GM19035 (cell line): ENCODE results near the gene TOMT.
"Not testable (repeated sequence)": the region's sequence is repeated elsewhere in the genome, so short reads cannot be mapped to it uniquely, and the experiment has no call there.

Source experiments
- ATAC-seq: cut with Tn5 transposase; IDR thresholded peaks from one replicate; pipeline ENCODE4 v1.9.1; 2021; ENCODE audit not compliant: unreplicated experiment

Gene TOMT

GRCh38 chr11:72123117-72123653 is 17.5 kb downstream of the TOMT start:
- ATAC-seq: no peak

- ATAC-seq: no peak
These were observed 18.3 kb downstream of the TOMT start for GRCh38 chr11:72124046-72124445.

- ATAC-seq: no peak
These were observed 20.2 kb downstream of the TOMT start for GRCh38 chr11:72125956-72126355.

- no peak for ATAC-seq
These were observed 22.2 kb downstream of the TOMT start for GRCh38 chr11:72127923-72128322.

- ATAC-seq: no peak
These were observed 23.7 kb downstream of the TOMT start for GRCh38 chr11:72129381-72129780.

GRCh38 chr11:72132646-72133045 is 26.9 kb downstream of the TOMT start:
- no peak for ATAC-seq

- ATAC-seq: not testable (repeated sequence)
These were observed 29.7 kb downstream of the TOMT start, which contains the start of gene FOLR3 for GRCh38 chr11:72135473-72135872. Gene FOLR3 (plus strand): TSS chr11:72135725. CDS start chr11:72135953, 228 bp downstream.

GRCh38 chr11:72135891-72136683 is 30.4 kb downstream of the TOMT start:
- no peak for ATAC-seq

GRCh38 chr11:72136684-72137262 is 31.0 kb downstream of the TOMT start:
- ATAC-seq: no peak

GRCh38 chr11:72138821-72139390 is 33.2 kb downstream of the TOMT start:
- ATAC-seq: no peak

- ATAC-seq: no peak
These were observed 33.8 kb downstream of the TOMT start for GRCh38 chr11:72139500-72139899.

GRCh38 chr11:72140661-72141060 is 34.9 kb downstream of the TOMT start:
- no peak for ATAC-seq

GRCh38 chr11:72141066-72141465 is 35.3 kb downstream of the TOMT start:
- no peak for ATAC-seq

- ATAC-seq: not testable (repeated sequence)
These were observed 36.4 kb downstream of the TOMT start for GRCh38 chr11:72142086-72142485.

- ATAC-seq: not testable (repeated sequence)
These were observed 36.8 kb downstream of the TOMT start for GRCh38 chr11:72142543-72142942.

GRCh38 chr11:72144807-72145565 is 39.3 kb downstream of the TOMT start:
- ATAC-seq: no peak

GRCh38 chr11:72146625-72147024 is 40.9 kb downstream of the TOMT start:
- no peak for ATAC-seq

GRCh38 chr11:72150882-72151281 is 45.2 kb downstream of the TOMT start:
- no peak for ATAC-seq

- not testable (repeated sequence) for ATAC-seq
These were observed 48.1 kb downstream of the TOMT start for GRCh38 chr11:72153874-72154273.

GRCh38 chr11:72154816-72155215 is 49.1 kb downstream of the TOMT start:
- ATAC-seq: no peak

GRCh38 chr11:72155751-72156150 is 50.0 kb downstream of the TOMT start:
- no peak for ATAC-seq
